ENCODE data around the gene SLC17A9.

The SLC17A9 gene

GRCh38 chr20:63009045-63009961, 56.8 kb downstream of the SLC17A9 start:
- Histone ChIP-seq H4K8ac (ENCODE audit: low read depth, low read length) (no peak overlapping the region), H2BK5ac (ENCODE audit: low read length) (no peak overlapping the region), H3K4me2 (ENCODE audit: low read length) (no peak overlapping the region), H3K36me3 (ENCODE audit: control insufficient read depth, insufficient read depth, low read length) (no peaks in the 10 kb centered on the region), H3K4me3 (ENCODE audit: low read length) (no peak overlapping the region), H4K5ac (ENCODE audit: low read length) (no peak overlapping the region), H3K79me1 (ENCODE audit: low read length) (no peaks in the 10 kb centered on the region), H3K9ac (ENCODE audit: low read length) (no peak overlapping the region), H2AK5ac (ENCODE audit: low read length) (no peak overlapping the region), H3K4ac (ENCODE audit: low read depth, low read length) (no peak overlapping the region), H2BK15ac (replicated peaks; ENCODE audit: low read depth) (no peak overlapping the region), H3K18ac (ENCODE audit: low read length) (no peak overlapping the region), H3K27ac (ENCODE audit: low read depth, low read length) (no peak overlapping the region), H3K4me1 (ENCODE audit: control insufficient read depth, low read depth, low read length) (no peaks in the 10 kb centered on the region), H3K27me3 (ENCODE audit: insufficient read depth, low read length, poor library complexity) (peaks cover 50% of the 10 kb centered on the region), H3K79me2 (ENCODE audit: control insufficient read depth, insufficient read depth, low read length) (no peaks in the 10 kb centered on the region), H3K56ac (ENCODE audit: low read length) (no peak overlapping the region), H2BK120ac (ENCODE audit: low read depth, low read length) (no peak overlapping the region), H3K23ac (ENCODE audit: low read length) (no peak overlapping the region)
- WGBS (ENCODE audit: extremely low coverage, insufficient coverage, low lambda C conversion rate) = no CpG with 5 or more reads among the region's 54 CpGs
- peak; percentile 67 for DNase-seq

GRCh38 chr20:63009988-63010769, 57.7 kb downstream of the SLC17A9 start:
- Histone ChIP-seq H3K27me3 (ENCODE audit: insufficient read depth, low read length, poor library complexity) (peaks cover 43% of the 10 kb centered on the region), H3K4me1 (ENCODE audit: control insufficient read depth, low read depth, low read length) (no peaks in the 10 kb centered on the region), H3K56ac (ENCODE audit: low read length) (no peak overlapping the region)

GRCh38 chr20:63011798-63012197, 59.3 kb downstream of the SLC17A9 start:
- no peak overlapping the region for H3K9ac ChIP-seq (ENCODE audit: low read length)
- no peak overlapping the region for H2BK5ac ChIP-seq (ENCODE audit: low read length)
- no peak for DNase-seq
- H3K36me3 ChIP-seq (ENCODE audit: control insufficient read depth, insufficient read depth, low read length) = no peaks in the 10 kb centered on the region
- no peaks in the 10 kb centered on the region for H3K79me2 ChIP-seq (ENCODE audit: control insufficient read depth, insufficient read depth, low read length)
- no peak overlapping the region for H3K18ac ChIP-seq (ENCODE audit: low read length)
- H3K79me1 ChIP-seq (ENCODE audit: low read length) = no peaks in the 10 kb centered on the region
- H3K4ac ChIP-seq (ENCODE audit: low read depth, low read length) = no peak overlapping the region
- H3K4me2 ChIP-seq (ENCODE audit: low read length) = no peak overlapping the region
- no CpG with 5 or more reads among the region's 3 CpGs for WGBS (ENCODE audit: extremely low coverage, insufficient coverage, low lambda C conversion rate)
- no peaks in the 10 kb centered on the region for H3K4me1 ChIP-seq (ENCODE audit: control insufficient read depth, low read depth, low read length)
- H2AK5ac ChIP-seq (ENCODE audit: low read length) = no peak overlapping the region
- no peak overlapping the region for H3K23ac ChIP-seq (ENCODE audit: low read length)
- H3K27ac ChIP-seq (ENCODE audit: low read depth, low read length) = no peak overlapping the region
- no peak overlapping the region for H3K56ac ChIP-seq (ENCODE audit: low read length)
- no peak overlapping the region for H2BK120ac ChIP-seq (ENCODE audit: low read depth, low read length)
- H4K8ac ChIP-seq (ENCODE audit: low read depth, low read length) = no peak overlapping the region
- no peak overlapping the region for H2BK15ac ChIP-seq (replicated peaks; ENCODE audit: low read depth)
- H4K5ac ChIP-seq (ENCODE audit: low read length) = no peak overlapping the region
- H3K27me3 ChIP-seq (ENCODE audit: insufficient read depth, low read length, poor library complexity) = peaks cover 27% of the 10 kb centered on the region
- H3K4me3 ChIP-seq (ENCODE audit: low read length) = no peak overlapping the region

More at GRCh38 chr20:63009988-63010769, 57.7 kb downstream of the SLC17A9 start:
- no peak overlapping the region for H3K4me3 ChIP-seq (ENCODE audit: low read length)
- H2AK5ac ChIP-seq (ENCODE audit: low read length) = no peak overlapping the region
- H3K9ac ChIP-seq (ENCODE audit: low read length) = no peak overlapping the region
- H4K5ac ChIP-seq (ENCODE audit: low read length) = no peak overlapping the region
- H3K36me3 ChIP-seq (ENCODE audit: control insufficient read depth, insufficient read depth, low read length) = no peaks in the 10 kb centered on the region
- no peak overlapping the region for H3K4me2 ChIP-seq (ENCODE audit: low read length)
- no peak overlapping the region for H3K23ac ChIP-seq (ENCODE audit: low read length)
- no peak overlapping the region for H4K8ac ChIP-seq (ENCODE audit: low read depth, low read length)
- H2BK15ac ChIP-seq (replicated peaks; ENCODE audit: low read depth) = no peak overlapping the region
- no peak overlapping the region for H2BK5ac ChIP-seq (ENCODE audit: low read length)
- no peak overlapping the region for H3K4ac ChIP-seq (ENCODE audit: low read depth, low read length)
- no peaks in the 10 kb centered on the region for H3K79me2 ChIP-seq (ENCODE audit: control insufficient read depth, insufficient read depth, low read length)
- H3K18ac ChIP-seq (ENCODE audit: low read length) = no peak overlapping the region
- no peak overlapping the region for H3K27ac ChIP-seq (ENCODE audit: low read depth, low read length)
- no peak for DNase-seq
- H3K79me1 ChIP-seq (ENCODE audit: low read length) = no peaks in the 10 kb centered on the region
- no peak overlapping the region for H2BK120ac ChIP-seq (ENCODE audit: low read depth, low read length)
- no CpG with 5 or more reads among the region's 30 CpGs for WGBS (ENCODE audit: extremely low coverage, insufficient coverage, low lambda C conversion rate)

GRCh38 chr20:63013207-63013606, 60.7 kb downstream of the SLC17A9 start:
- DNase-seq = no peak

GRCh38 chr20:63014287-63014686, 61.8 kb downstream of the SLC17A9 start:
- H3K23ac ChIP-seq (ENCODE audit: low read length) = no peak overlapping the region
- H3K9ac ChIP-seq (ENCODE audit: low read length) = no peak overlapping the region
- no peaks in the 10 kb centered on the region for H3K79me1 ChIP-seq (ENCODE audit: low read length)
- H4K8ac ChIP-seq (ENCODE audit: low read depth, low read length) = no peak overlapping the region
- H3K27me3 ChIP-seq (ENCODE audit: insufficient read depth, low read length, poor library complexity) = peaks cover 7% of the 10 kb centered on the region
- WGBS (ENCODE audit: extremely low coverage, insufficient coverage, low lambda C conversion rate) = no CpG with 5 or more reads among the region's 12 CpGs
- no peak overlapping the region for H3K27ac ChIP-seq (ENCODE audit: low read depth, low read length)
- no peak overlapping the region for H3K4me3 ChIP-seq (ENCODE audit: low read length)
- H3K56ac ChIP-seq (ENCODE audit: low read length) = no peak overlapping the region
- no peak overlapping the region for H2BK15ac ChIP-seq (replicated peaks; ENCODE audit: low read depth)
- no peak overlapping the region for H3K4ac ChIP-seq (ENCODE audit: low read depth, low read length)
- H2BK120ac ChIP-seq (ENCODE audit: low read depth, low read length) = no peak overlapping the region
- H3K79me2 ChIP-seq (ENCODE audit: control insufficient read depth, insufficient read depth, low read length) = no peaks in the 10 kb centered on the region
- no peak overlapping the region for H2AK5ac ChIP-seq (ENCODE audit: low read length)
- no peak overlapping the region for H4K5ac ChIP-seq (ENCODE audit: low read length)
- H2BK5ac ChIP-seq (ENCODE audit: low read length) = no peak overlapping the region
- H3K36me3 ChIP-seq (ENCODE audit: control insufficient read depth, insufficient read depth, low read length) = no peaks in the 10 kb centered on the region
- H3K4me1 ChIP-seq (ENCODE audit: control insufficient read depth, low read depth, low read length) = no peaks in the 10 kb centered on the region
- no peak overlapping the region for H3K18ac ChIP-seq (ENCODE audit: low read length)
- DNase-seq = no peak
- no peak overlapping the region for H3K4me2 ChIP-seq (ENCODE audit: low read length)

More at GRCh38 chr20:63013207-63013606, 60.7 kb downstream of the SLC17A9 start:
- Histone ChIP-seq H2AK5ac (ENCODE audit: low read length) (no peak overlapping the region), H3K9ac (ENCODE audit: low read length) (no peak overlapping the region), H3K18ac (ENCODE audit: low read length) (no peak overlapping the region), H3K27me3 (ENCODE audit: insufficient read depth, low read length, poor library complexity) (peaks cover 14% of the 10 kb centered on the region), H3K27ac (ENCODE audit: low read depth, low read length) (no peak overlapping the region), H2BK15ac (replicated peaks; ENCODE audit: low read depth) (no peak overlapping the region), H2BK120ac (ENCODE audit: low read depth, low read length) (no peak overlapping the region), H4K5ac (ENCODE audit: low read length) (no peak overlapping the region), H3K4me3 (ENCODE audit: low read length) (no peak overlapping the region), H3K79me2 (ENCODE audit: control insufficient read depth, insufficient read depth, low read length) (no peaks in the 10 kb centered on the region), H3K36me3 (ENCODE audit: control insufficient read depth, insufficient read depth, low read length) (no peaks in the 10 kb centered on the region), H4K8ac (ENCODE audit: low read depth, low read length) (no peak overlapping the region), H3K23ac (ENCODE audit: low read length) (no peak overlapping the region), H3K4me1 (ENCODE audit: control insufficient read depth, low read depth, low read length) (no peaks in the 10 kb centered on the region), H2BK5ac (ENCODE audit: low read length) (no peak overlapping the region), H3K56ac (ENCODE audit: low read length) (no peak overlapping the region), H3K4ac (ENCODE audit: low read depth, low read length) (no peak overlapping the region), H3K4me2 (ENCODE audit: low read length) (no peak overlapping the region), H3K79me1 (ENCODE audit: low read length) (no peaks in the 10 kb centered on the region)
